Measurements from ENCODE around the gene CR1L. TPM values are rescaled to one million over a fixed set of nuclear protein-coding genes. Genes with fewer than 3 reads are reported as not detected.

CR1L gene
- total RNA-seq, 1 donor from 2014 or later = not detected

DNA sequence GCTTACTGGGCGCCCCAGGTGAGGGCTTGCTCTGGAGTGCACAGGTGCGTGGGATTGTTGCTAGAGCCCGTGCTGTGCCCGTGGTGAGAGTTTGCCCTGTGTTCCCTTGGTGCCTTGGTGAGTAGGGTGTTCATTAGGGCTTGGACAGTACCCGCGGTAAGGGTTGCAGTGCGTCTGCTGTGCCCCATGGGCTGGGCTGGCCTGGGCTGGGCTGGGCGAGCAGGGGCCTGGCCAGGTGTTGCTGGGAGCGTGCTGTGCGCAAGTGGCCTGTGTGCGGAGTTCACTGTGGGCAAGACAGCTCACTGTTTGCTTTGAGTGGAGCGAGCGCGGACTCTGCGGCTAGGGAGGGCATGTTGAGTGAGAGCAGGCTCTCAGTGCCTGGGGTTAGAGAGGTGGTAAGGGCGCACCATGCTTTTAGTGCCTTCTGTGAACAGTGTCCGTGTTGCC, 725 bp downstream of the CR1L start:
- H3K36me3 Mint-ChIP-seq = no peaks in the 10 kb centered on the region
- H3K4me1 Mint-ChIP-seq = no peaks in the 10 kb centered on the region
- H3K9me3 Mint-ChIP-seq = no peaks in the 10 kb centered on the region
- H3K27me3 Mint-ChIP-seq (ENCODE audit: low read depth) = peaks cover 8% of the 10 kb centered on the region
- H3K4me3 Mint-ChIP-seq = no peak overlapping the region
- TF ChIP-seq, protein P1, sequence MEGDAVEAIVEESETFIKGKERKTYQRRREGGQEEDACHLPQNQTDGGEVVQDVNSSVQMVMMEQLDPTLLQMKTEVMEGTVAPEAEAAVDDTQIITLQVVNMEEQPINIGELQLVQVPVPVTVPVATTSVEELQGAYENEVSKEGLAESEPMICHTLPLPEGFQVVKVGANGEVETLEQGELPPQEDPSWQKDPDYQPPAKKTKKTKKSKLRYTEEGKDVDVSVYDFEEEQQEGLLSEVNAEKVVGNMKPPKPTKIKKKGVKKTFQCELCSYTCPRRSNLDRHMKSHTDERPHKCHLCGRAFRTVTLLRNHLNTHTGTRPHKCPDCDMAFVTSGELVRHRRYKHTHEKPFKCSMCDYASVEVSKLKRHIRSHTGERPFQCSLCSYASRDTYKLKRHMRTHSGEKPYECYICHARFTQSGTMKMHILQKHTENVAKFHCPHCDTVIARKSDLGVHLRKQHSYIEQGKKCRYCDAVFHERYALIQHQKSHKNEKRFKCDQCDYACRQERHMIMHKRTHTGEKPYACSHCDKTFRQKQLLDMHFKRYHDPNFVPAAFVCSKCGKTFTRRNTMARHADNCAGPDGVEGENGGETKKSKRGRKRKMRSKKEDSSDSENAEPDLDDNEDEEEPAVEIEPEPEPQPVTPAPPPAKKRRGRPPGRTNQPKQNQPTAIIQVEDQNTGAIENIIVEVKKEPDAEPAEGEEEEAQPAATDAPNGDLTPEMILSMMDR (IDR thresholded peaks at IDR 0.05; ENCODE audit: unreplicated experiment) = no peak
- DNase-seq (ENCODE audit: low spot score in 2 of 2, unreplicated experiment in 2 of 2) = no peak
- no peak overlapping the region for H3K27ac Mint-ChIP-seq

DNA sequence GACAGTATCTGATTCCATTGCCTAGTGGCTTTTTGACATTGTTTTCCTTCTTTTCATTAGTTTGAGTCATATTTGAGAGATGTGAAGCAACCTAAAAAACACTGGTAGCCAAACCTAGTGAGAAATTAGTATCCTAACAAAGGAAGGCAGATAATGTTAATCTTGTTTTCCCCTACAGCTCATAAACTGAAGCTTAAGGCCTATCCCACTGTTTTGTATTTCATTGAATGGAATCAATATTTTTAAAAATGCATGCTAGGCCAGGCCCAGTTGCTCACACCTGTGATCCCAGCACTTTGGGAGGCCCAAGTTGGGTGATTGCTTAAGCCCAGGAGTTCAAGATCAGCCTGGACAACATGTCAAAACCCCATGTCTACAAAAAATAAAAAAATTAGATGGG, 1.2 kb downstream of the CR1L start:
- no peak for DNase-seq (ENCODE audit: low spot score in 2 of 2, unreplicated experiment in 2 of 2)
- Mint-ChIP-seq H3K4me1 (no peaks in the 10 kb centered on the region), H3K4me3 (no peak overlapping the region), H3K9me3 (no peaks in the 10 kb centered on the region), H3K27ac (no peak overlapping the region), H3K36me3 (no peaks in the 10 kb centered on the region), H3K27me3 (ENCODE audit: low read depth) (peaks cover 8% of the 10 kb centered on the region)
- TF ChIP-seq, protein P1 (IDR thresholded peaks at IDR 0.05; ENCODE audit: unreplicated experiment) = no peak

DNA sequence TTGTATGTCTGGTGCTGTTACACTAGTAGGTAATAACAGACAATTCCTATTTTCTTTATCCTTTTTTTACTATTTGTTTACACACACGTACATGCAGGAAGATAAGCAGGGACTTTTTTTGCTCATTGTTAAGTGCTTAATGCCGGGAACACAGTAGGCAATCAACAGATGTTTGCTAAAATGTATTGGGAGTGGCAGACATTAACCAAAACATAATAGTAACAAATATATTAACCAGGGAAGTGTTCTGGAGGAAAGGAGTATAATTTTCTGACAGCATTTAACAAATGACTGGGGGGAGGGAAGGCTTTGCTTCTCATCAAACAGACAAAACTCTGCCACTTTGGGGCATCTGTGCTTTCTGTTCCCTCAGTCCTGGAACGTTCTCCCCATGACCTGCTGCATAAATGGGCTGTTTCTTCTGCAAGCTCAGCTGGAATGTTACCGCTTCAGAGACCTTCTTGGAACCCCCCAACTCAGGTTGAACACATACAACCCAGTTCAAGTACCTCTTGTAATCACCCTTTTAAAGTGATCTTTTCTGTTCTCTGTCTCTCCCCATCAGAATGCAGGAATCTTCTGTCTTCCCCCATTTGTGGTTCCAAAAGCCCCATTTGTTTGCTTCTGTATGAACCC, 2.1 kb downstream of the CR1L start:
- H3K27ac Mint-ChIP-seq = no peak overlapping the region
- TF ChIP-seq, protein P1 (IDR thresholded peaks at IDR 0.05; ENCODE audit: unreplicated experiment) = no peak
- DNase-seq (ENCODE audit: low spot score in 2 of 2, unreplicated experiment in 2 of 2) = no peak
- no peaks in the 10 kb centered on the region for H3K9me3 Mint-ChIP-seq
- H3K4me3 Mint-ChIP-seq = no peak overlapping the region
- no peaks in the 10 kb centered on the region for H3K36me3 Mint-ChIP-seq
- peaks cover 8% of the 10 kb centered on the region for H3K27me3 Mint-ChIP-seq (ENCODE audit: low read depth)
- no peaks in the 10 kb centered on the region for H3K4me1 Mint-ChIP-seq

- no peaks in the 10 kb centered on the region for H3K36me3 Mint-ChIP-seq
Observed at GRCh38 chr1:207647671-207648333, 2.9 kb downstream of the CR1L start.

GRCh38 chr1:207648334-207649209, 3.6 kb downstream of the CR1L start:
- H3K27ac Mint-ChIP-seq = no peak overlapping the region
- DNase-seq (ENCODE audit: low spot score in 2 of 2, unreplicated experiment in 2 of 2) = no peak
- no peaks in the 10 kb centered on the region for H3K36me3 Mint-ChIP-seq
- H3K4me3 Mint-ChIP-seq = no peak overlapping the region
- H3K27me3 Mint-ChIP-seq (ENCODE audit: low read depth) = peaks cover 8% of the 10 kb centered on the region
- TF ChIP-seq, protein P1 (IDR thresholded peaks at IDR 0.05; ENCODE audit: unreplicated experiment) = no peak
- H3K9me3 Mint-ChIP-seq = no peaks in the 10 kb centered on the region
- no peaks in the 10 kb centered on the region for H3K4me1 Mint-ChIP-seq

More at GRCh38 chr1:207647671-207648333, 2.9 kb downstream of the CR1L start:
- Mint-ChIP-seq H3K9me3 (no peaks in the 10 kb centered on the region), H3K27me3 (ENCODE audit: low read depth) (peaks cover 8% of the 10 kb centered on the region), H3K4me1 (no peaks in the 10 kb centered on the region), H3K4me3 (no peak overlapping the region), H3K27ac (no peak overlapping the region)
- no peak for DNase-seq (ENCODE audit: low spot score in 2 of 2, unreplicated experiment in 2 of 2)
- TF ChIP-seq, protein P1 (IDR thresholded peaks at IDR 0.05; ENCODE audit: unreplicated experiment) = no peak

Data from mesothelial cell of epicardium (in vitro differentiated cells).